ENCODE data around the gene EPM2A. TPM values are rescaled to one million over a fixed set of nuclear protein-coding genes. Genes with fewer than 3 reads are reported as not detected.
A peak's percentile ranks its signal among the peaks of the same experiment; 100 is the strongest.

The EPM2A gene
- total RNA-seq, 4 donors from 2014 or later: 2.4 to 24.4 (median 6.6) TPM

DNA sequence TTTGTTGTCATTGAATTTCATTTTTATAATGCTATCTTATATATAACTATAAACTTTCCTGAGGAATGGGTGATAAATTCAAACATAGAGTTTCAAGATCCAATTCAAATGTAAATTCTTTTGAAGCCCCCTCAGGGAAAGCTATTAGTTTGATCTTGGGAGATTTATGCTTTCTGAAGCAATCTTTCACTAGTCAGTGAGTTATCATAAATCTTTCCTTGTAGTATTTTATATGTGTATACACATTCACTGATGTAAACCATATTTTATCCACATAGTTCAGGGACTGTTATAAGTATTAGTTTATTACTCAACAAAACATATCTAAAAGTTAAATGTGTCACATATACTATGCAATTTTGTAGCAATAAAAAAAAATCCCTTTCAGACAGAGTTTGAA is 2.9 kb upstream of the EPM2A start:
- H3K27ac ChIP-seq: no peak overlapping the region
- peaks cover 0 to 10% (median 0%) of the 10 kb centered on the region in 4 donors for H3K27me3 ChIP-seq
- no peak for DNase-seq
- peaks cover 0 to 32% (median 0%) of the 10 kb centered on the region in 3 donors for H3K4me1 ChIP-seq
- H3K36me3 ChIP-seq: no peaks in the 10 kb centered on the region
- H3K4me3 ChIP-seq: no peak overlapping the region
- no peak for TF ChIP-seq POLR2A (IDR thresholded peaks at IDR 0.05)
- TF ChIP-seq, protein P1, sequence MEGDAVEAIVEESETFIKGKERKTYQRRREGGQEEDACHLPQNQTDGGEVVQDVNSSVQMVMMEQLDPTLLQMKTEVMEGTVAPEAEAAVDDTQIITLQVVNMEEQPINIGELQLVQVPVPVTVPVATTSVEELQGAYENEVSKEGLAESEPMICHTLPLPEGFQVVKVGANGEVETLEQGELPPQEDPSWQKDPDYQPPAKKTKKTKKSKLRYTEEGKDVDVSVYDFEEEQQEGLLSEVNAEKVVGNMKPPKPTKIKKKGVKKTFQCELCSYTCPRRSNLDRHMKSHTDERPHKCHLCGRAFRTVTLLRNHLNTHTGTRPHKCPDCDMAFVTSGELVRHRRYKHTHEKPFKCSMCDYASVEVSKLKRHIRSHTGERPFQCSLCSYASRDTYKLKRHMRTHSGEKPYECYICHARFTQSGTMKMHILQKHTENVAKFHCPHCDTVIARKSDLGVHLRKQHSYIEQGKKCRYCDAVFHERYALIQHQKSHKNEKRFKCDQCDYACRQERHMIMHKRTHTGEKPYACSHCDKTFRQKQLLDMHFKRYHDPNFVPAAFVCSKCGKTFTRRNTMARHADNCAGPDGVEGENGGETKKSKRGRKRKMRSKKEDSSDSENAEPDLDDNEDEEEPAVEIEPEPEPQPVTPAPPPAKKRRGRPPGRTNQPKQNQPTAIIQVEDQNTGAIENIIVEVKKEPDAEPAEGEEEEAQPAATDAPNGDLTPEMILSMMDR (IDR thresholded peaks at IDR 0.05): no peak
- no peaks in the 10 kb centered on the region for H3K9me3 ChIP-seq
- intact Hi-C loops (cut with DNase I): no loop called here

DNA sequence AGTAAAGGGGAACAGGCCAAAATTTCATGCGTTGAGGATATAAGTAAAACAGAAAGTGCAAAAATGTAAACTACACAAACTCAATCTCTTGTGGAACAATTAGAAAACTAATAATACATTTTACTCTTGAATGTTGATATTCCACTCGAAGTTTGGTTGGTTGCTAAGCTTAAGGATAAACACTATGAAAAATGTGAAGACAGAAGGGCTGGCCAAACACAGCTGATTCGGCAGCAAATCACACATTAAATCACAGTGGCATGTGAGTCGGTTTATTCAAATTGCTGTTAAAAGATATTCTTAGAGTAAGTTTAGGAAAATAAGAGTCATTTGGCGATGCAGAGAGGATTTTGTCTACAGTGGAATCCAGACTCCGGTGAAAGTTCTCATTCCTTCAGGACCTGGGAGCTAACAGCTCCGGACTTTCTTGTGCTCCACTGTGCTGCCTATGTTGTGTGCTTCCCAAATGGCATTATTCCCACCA is 1.4 kb upstream of the EPM2A start:
- intact Hi-C loops (cut with DNase I): no loop called here

DNA sequence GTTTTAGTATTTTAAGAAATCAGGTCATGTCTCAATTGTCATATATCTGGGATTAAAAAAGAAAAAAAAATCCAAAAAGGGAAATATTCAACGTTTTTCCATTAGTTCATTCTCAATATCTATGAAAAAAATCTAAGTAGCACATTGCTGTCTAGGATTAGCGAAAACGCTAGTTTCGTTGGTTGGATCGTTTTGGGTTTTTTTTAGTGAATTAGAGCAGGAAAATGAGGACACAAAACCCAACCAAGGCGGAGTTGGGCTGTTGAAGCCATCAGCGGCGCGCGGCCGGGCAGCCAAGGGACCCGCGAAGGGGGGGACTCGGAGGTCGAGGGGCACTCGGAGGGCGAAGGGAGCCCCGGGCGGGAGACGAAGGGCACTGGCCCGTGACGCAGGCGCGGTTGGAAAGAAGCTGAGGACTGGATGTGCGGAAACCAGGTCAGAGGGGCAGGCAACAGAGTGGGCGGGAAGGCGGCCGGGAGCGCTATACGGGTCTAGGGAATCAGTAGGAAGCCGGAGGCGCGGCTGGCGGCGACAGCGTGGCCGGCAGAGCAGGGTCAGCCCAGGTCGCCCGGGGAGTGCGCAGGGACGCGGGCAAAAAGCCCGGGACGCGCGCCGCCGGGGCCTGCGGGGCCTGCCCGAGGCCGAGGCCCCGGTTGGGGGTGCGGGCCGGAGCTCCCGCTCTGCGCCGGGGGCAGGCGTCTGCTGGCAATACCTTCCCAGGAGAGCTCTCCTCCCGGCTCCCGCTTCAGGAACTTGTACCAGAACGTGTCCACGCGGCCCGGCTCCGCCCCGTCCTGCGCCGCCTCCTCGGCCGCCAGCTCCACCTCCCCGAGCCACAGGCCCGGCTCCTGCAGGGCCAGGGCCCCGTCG is 599 bp downstream of the EPM2A start:
- WGBS, 2 donors: 0 to 1% methylated on average over 14 to 26 of the region's 74 CpGs
- intact Hi-C loops (cut with DNase I): no loop called here

More for the DNA sequence above, 1.4 kb upstream of the EPM2A start:
- Histone ChIP-seq H3K27ac (peak overlapping the region in 3 of 4 donors; percentile 64 to 94 (median 89)), H3K4me1 (peaks cover 0 to 37% (median 0%) of the 10 kb centered on the region in 3 donors), H3K9me3 (no peaks in the 10 kb centered on the region), H3K36me3 (no peaks in the 10 kb centered on the region), H3K4me3 (peak overlapping the region in 1 of 4 donors; percentile 74), H3K27me3 (no peaks in the 10 kb centered on the region)
- 49 to 61% methylated on average over 7 of the region's 7 CpGs for WGBS, 2 donors
- DNase-seq: no peak
- TF ChIP-seq, protein P1 (IDR thresholded peaks at IDR 0.05): no peak
- TF ChIP-seq POLR2A (IDR thresholded peaks at IDR 0.05): no peak

DNA sequence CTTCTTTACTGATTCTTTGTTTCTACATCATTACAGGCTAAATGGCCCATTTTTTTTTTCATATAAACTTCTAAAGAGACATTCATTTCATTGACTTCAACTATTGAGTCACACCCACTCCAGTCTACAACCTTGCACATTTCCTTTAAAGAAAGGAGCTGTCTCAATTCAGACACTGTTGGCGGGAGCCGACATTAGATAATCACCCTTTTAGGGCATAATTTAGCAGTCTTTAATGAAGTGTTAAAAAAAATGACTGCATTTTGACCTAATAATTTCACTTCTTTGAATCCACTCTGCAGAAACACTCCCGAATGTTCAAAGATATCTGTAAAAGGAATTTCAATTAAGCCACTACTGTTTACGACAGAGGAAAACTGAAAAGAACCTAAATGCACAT is 1.5 kb downstream of the EPM2A start:
- Histone ChIP-seq H3K4me1 (peaks cover 0 to 37% (median 0%) of the 10 kb centered on the region in 3 donors), H3K9me3 (peaks cover 0 to 4% (median 0%) of the 10 kb centered on the region in 3 donors), H3K27me3 (no peaks in the 10 kb centered on the region), H3K27ac (peak overlapping the region in 3 of 4 donors; percentile 89 to 98 (median 94)), H3K4me3 (peak overlapping the region in 2 of 4 donors; percentile 74 to 92), H3K36me3 (no peaks in the 10 kb centered on the region)
- WGBS, 2 donors: 45 to 60% methylated on average over 4 of the region's 4 CpGs
- DNase-seq: no peak
- TF ChIP-seq, protein P1 (IDR thresholded peaks at IDR 0.05): no peak
- no peak for TF ChIP-seq POLR2A (IDR thresholded peaks at IDR 0.05)
- intact Hi-C loops (cut with DNase I): no loop called here

More for the DNA sequence above, 599 bp downstream of the EPM2A start:
- H3K4me3 ChIP-seq: peak overlapping the region; percentile 74 to 92 (median 88)
- no peaks in the 10 kb centered on the region for H3K9me3 ChIP-seq
- DNase-seq: peak; percentile 28
- TF ChIP-seq, protein P1 (IDR thresholded peaks at IDR 0.05): no peak
- peak in 2 of 4 donors; percentile 53 to 59 for TF ChIP-seq POLR2A (IDR thresholded peaks at IDR 0.05)
- no peaks in the 10 kb centered on the region for H3K27me3 ChIP-seq
- H3K27ac ChIP-seq: peak overlapping the region; percentile 89 to 98 (median 94)
- H3K4me1 ChIP-seq: peaks cover 0 to 37% (median 0%) of the 10 kb centered on the region in 3 donors
- H3K36me3 ChIP-seq: no peaks in the 10 kb centered on the region

DNA sequence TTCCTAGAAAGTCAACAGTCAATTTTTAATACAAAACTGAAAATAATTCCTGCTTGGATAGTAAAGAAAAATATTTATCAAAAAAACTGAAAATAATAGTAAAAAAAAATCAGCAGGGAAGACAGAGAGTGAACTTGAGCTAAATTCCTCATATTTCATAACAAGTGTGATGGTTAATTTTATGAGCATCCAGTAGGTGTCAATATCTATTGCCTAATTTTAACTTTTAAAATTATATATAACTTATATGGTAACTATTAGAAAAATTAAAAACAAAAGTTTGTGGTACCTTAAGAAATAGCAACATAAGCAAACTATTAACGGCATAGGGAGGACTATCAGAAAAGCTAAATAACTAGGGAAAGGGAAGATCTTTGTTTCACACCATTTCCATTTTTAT is 2.1 kb downstream of the EPM2A start:
- Histone ChIP-seq H3K27ac (peak overlapping the region in 1 of 4 donors; percentile 89), H3K9me3 (peaks cover 0 to 8% (median 0%) of the 10 kb centered on the region in 3 donors), H3K4me3 (no peak overlapping the region), H3K36me3 (no peaks in the 10 kb centered on the region), H3K27me3 (no peaks in the 10 kb centered on the region), H3K4me1 (peaks cover 0 to 37% (median 0%) of the 10 kb centered on the region in 3 donors)
- 81 to 87% methylated on average over 1 of the region's 1 CpG for WGBS, 2 donors
- no peak for DNase-seq
- intact Hi-C loops (cut with DNase I): no loop called here
- no peak for TF ChIP-seq POLR2A (IDR thresholded peaks at IDR 0.05)
- TF ChIP-seq, protein P1 (IDR thresholded peaks at IDR 0.05): no peak
